GM10266 (cell line): ENCODE data around the gene TRAF4.
"Not testable (repeated sequence)": the region's sequence is repeated elsewhere in the genome, so short reads cannot be mapped to it uniquely, and the experiment has no call there.

Experiments used
- DNase-seq: peaks from one replicate; pipeline ENCODE4 v3.0.0; 2012; ENCODE audit errors: extremely low spot score
- CTCF ChIP-seq: IDR thresholded peaks from 2 replicates; pipeline ENCODE4 v1.5.1; 2012; ENCODE audit warnings: mild to moderate bottlenecking, low read depth; ENCODE audit not compliant: control insufficient read depth, insufficient read depth; ENCODE audit errors: missing control alignments

TRAF4 gene

GRCh38 chr17:28728364-28729200 lies 15.2 kb upstream of the TRAF4 start, which contains the start of gene NEK8:
Gene NEK8, plus strand, starts transcription at chr17:28728788. Its CDS starts 26 bp downstream, at chr17:28728814.
- DNase-seq: peak; percentile 88
- no peak for TF ChIP-seq CTCF

- DNase-seq: no peak
- TF ChIP-seq CTCF: no peak
These were observed 13.9 kb upstream of the TRAF4 start for GRCh38 chr17:28729950-28730330.

GRCh38 chr17:28733346-28733745 lies 10.5 kb upstream of the TRAF4 start:
- TF ChIP-seq CTCF: no peak
- DNase-seq: no peak

- TF ChIP-seq CTCF: no peak
- no peak for DNase-seq
These were observed 9.0 kb upstream of the TRAF4 start for GRCh38 chr17:28734712-28735241.

GRCh38 chr17:28735242-28735722 lies 8.5 kb upstream of the TRAF4 start:
- TF ChIP-seq CTCF: no peak
- no peak for DNase-seq

GRCh38 chr17:28735913-28736769 lies 7.7 kb upstream of the TRAF4 start:
- not testable (repeated sequence) for DNase-seq

- TF ChIP-seq CTCF: no peak
- DNase-seq: no peak
These were observed 6.5 kb upstream of the TRAF4 start for GRCh38 chr17:28737316-28737715.
